MCF 10A (cell line): ENCODE data around the gene PAPLN. TPM values are rescaled to one million over a fixed set of nuclear protein-coding genes. Genes with fewer than 3 reads are reported as not detected.

Experiments used
- BruUV-seq: library from RNA; stranded (reverse); fragments of 400-500 nt; replicated peaks from 2 replicates; lab custom pipeline; 2021; lab: Mats Ljungman, UMichigan
- CTCF ChIA-PET: fragments of 300-600 bp; sonication (Branson Sonifier 250); formaldehyde crosslinking; extraction: SDS; loops from one replicate; lab custom pipeline; 2021; ENCODE audit warnings: antibody characterized with exemption, inconsistent platforms; lab: Yijun Ruan, JAX
- POLR2A ChIA-PET: fragments of 300-600, 350-650 bp; sonication (Branson Sonifier 250); formaldehyde crosslinking; extraction: SDS; loops from one replicate; lab custom pipeline; 2020; ENCODE audit warnings: antibody characterized with exemption, inconsistent platforms; lab: Yijun Ruan, JAX
- DNase-seq: peaks from one replicate; pipeline ENCODE4 v3.0.0-alpha.2; 2018; ENCODE audit not compliant: unreplicated experiment
- H3K27ac Mint-ChIP-seq: one replicate; pipeline ENCODE4 v1.8.0; 2022; ENCODE audit warnings: mild to moderate bottlenecking, low read depth, mixed read lengths; ENCODE audit not compliant: unreplicated experiment
- H3K27me3 Mint-ChIP-seq: one replicate; pipeline ENCODE4 v1.8.0; 2022; ENCODE audit warnings: mixed read lengths; ENCODE audit not compliant: insufficient read depth, unreplicated experiment
- H3K36me3 Mint-ChIP-seq: one replicate; pipeline ENCODE4 v1.8.0; 2022; ENCODE audit warnings: mild to moderate bottlenecking, moderate library complexity, mixed read lengths; ENCODE audit not compliant: insufficient read depth, unreplicated experiment
- H3K4me1 Mint-ChIP-seq: one replicate; pipeline ENCODE4 v1.8.0; 2022; ENCODE audit warnings: mixed read lengths; ENCODE audit not compliant: insufficient read depth, unreplicated experiment
- H3K4me3 Mint-ChIP-seq: one replicate; pipeline ENCODE4 v1.8.0; 2022; ENCODE audit warnings: mild to moderate bottlenecking, moderate library complexity, mixed read lengths; ENCODE audit not compliant: unreplicated experiment
- H3K9me3 Mint-ChIP-seq: one replicate; pipeline ENCODE4 v1.8.0; 2022; ENCODE audit warnings: mixed read lengths; ENCODE audit not compliant: unreplicated experiment
- CTCF ChIP-seq: fragments of 200-600 bp; IDR thresholded peaks from one replicate; pipeline ENCODE4 v1.8.0; 2022; ENCODE audit warnings: antibody characterized with exemption, mild to moderate bottlenecking; ENCODE audit not compliant: unreplicated experiment
- intact Hi-C: fragments of 100-400 bp; cut with micrococcal nuclease; formaldehyde crosslinking; loops from 2 replicates; pipeline ENCODE4 v1.14.1; 2022
- total RNA-seq: library from RNA; stranded (reverse); gene quantifications from 2 replicates; pipeline ENCODE4 v1.2.3, GENCODE V29; 2022

PAPLN gene
- total RNA-seq, 1 experiment from 2014 or later, result 2.8 TPM

DNA sequence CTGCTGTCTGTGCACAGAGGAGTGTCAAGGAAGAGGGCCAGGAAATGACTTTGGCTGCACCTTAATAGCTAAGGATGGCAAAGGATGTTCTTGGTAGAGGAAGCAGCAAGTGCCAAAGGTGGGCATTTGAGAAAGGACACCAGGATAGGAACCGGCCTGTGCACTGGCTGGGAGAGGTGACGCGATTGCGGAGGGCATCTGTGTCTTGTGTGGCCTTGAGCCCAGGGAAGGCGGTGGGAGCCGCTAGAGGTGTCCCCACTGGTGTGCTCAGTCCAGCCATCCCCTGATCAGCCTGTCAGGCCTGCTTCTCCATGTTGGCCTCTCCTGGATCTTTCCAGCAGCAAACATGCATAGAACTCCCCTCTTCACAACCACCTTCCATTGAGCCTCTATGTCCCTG is 30.2 kb downstream of the PAPLN start:
- intact Hi-C loops, result no loop called here
- CTCF ChIA-PET, result interaction anchor here (0.6 kb wide), 2 partner anchors 19 to 27 kb away, joined by 3 to 4 read pairs; no protein-coding TSS in a partner anchor
- Mint-ChIP-seq H3K4me3 (no peak overlapping the region), H3K9me3 (no peaks in the 10 kb centered on the region), H3K4me1 (no peaks in the 10 kb centered on the region), H3K27me3 (no peaks in the 10 kb centered on the region), H3K27ac (peak overlapping the region; percentile 6), H3K36me3 (peaks cover 22% of the 10 kb centered on the region)
- POLR2A ChIA-PET, result interaction anchor here (0.6 kb wide), 1 partner anchor 99 kb away, joined by 3 read pairs; no protein-coding TSS in a partner anchor
- BruUV-seq, result no TSS peak
- DNase-seq, result no peak
- no peak for TF ChIP-seq CTCF

DNA sequence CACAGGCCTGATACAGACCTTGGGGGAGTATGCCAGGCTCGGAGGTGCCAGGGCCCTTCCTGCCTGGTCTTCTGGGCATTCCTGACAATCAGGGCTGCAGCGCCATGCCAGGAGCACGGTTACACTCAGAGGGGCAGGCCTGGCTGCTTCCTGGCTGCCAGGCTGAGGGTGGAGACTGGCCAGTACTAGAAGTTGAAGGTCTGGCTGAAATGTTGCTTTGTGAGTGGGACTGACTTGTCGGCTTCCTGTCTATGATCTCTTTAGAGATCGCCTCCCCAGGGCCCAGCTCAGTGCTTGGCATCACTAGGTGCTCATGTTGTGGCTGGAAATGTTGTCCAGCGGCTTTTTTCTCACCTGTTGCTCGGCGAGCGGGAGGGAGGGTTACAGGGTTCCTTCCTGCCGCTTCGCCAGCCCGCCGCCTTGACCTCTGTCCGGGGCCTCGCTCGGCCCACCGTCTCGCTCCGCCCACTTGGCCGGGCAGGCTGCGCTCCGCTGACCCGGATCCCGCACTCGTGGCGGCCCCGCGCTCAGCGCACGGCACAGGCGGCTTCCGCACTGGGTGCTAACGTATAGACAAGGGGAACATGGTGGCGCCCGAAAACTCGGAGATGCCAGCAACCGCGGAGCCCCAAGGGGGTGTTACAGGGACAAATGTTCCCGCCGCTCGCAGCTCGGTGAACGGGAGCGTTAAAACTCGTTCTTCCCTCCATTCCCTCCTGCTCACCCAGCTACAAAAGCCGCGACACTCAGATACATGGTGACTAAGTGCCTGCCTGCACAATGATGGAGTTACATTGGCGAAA is 32.6 kb downstream of the PAPLN start:
- no peak for DNase-seq
- Mint-ChIP-seq H3K4me1 (no peaks in the 10 kb centered on the region), H3K4me3 (no peak overlapping the region), H3K27me3 (no peaks in the 10 kb centered on the region), H3K9me3 (no peaks in the 10 kb centered on the region), H3K27ac (no peak overlapping the region), H3K36me3 (peaks cover 43% of the 10 kb centered on the region)
- POLR2A ChIA-PET, result interaction anchor here (0.6 kb wide), 2 partner anchors 197 to 372 kb away, joined by 3 read pairs; no protein-coding TSS in a partner anchor
- intact Hi-C loops, result no loop called here
- TF ChIP-seq CTCF, result no peak
- CTCF ChIA-PET, result interaction anchor here (0.6 to 1.4 kb wide), 2 partner anchors 25 to 239 kb away, joined by 3 to 4 read pairs; no protein-coding TSS in a partner anchor
- BruUV-seq, result no TSS peak

GRCh38 chr14:73272393-73272792 is 35.1 kb downstream of the PAPLN start:
- H3K4me3 Mint-ChIP-seq, result no peak overlapping the region
- ChIA-PET POLR2A (interaction anchor here (0.6 kb wide), 1 partner anchor 199 kb away, joined by 3 read pairs; no protein-coding TSS in a partner anchor), CTCF (interaction anchor here (0.8 to 1.6 kb wide), 4 partner anchors 23 to 99 kb away, joined by 3 to 7 read pairs (median 4); no protein-coding TSS in a partner anchor)
- DNase-seq, result no peak
- H3K36me3 Mint-ChIP-seq, result peaks cover 58% of the 10 kb centered on the region
- H3K4me1 Mint-ChIP-seq, result no peaks in the 10 kb centered on the region
- TF ChIP-seq CTCF, result no peak
- intact Hi-C loops, result no loop called here
- H3K27me3 Mint-ChIP-seq, result no peaks in the 10 kb centered on the region
- H3K9me3 Mint-ChIP-seq, result no peaks in the 10 kb centered on the region
- no TSS peak for BruUV-seq
- no peak overlapping the region for H3K27ac Mint-ChIP-seq

GRCh38 chr14:73273799-73274198 is 36.5 kb downstream of the PAPLN start:
- Mint-ChIP-seq H3K9me3 (no peaks in the 10 kb centered on the region), H3K4me3 (no peak overlapping the region), H3K27ac (no peak overlapping the region), H3K36me3 (peaks cover 62% of the 10 kb centered on the region), H3K27me3 (no peaks in the 10 kb centered on the region), H3K4me1 (no peaks in the 10 kb centered on the region)
- TF ChIP-seq CTCF, result no peak
- BruUV-seq, result no TSS peak
- ChIA-PET POLR2A (interaction anchor here (1.3 kb wide), 1 partner anchor 11 kb away, joined by 4 read pairs; no protein-coding TSS in a partner anchor), CTCF (interaction anchor here (1.4 kb wide), 1 partner anchor 101 kb away, joined by 4 read pairs; no protein-coding TSS in a partner anchor)
- DNase-seq, result no peak
- intact Hi-C loops, result no loop called here
